Spinal cord (tissue), 10 donors: Measurements from ENCODE around the gene ACAP2. TPM values are rescaled to one million over a fixed set of nuclear protein-coding genes. Genes with fewer than 3 reads are reported as not detected.
A peak's percentile ranks its signal among the peaks of the same experiment; 100 is the strongest.

Experiments
- DNase-seq, 6 donors: peaks; one replicate each; pipeline versions ENCODE4 v3.0.0 to v3.0.0-alpha.2; 2013 to 2015; ENCODE audit warnings: low spot score in 6 of 6, low read depth in 4 of 6
- H3K27ac ChIP-seq: one replicate; pipeline ENCODE4 v1.5.1; 2013; ENCODE audit warnings: low read depth, low read length, control low read depth
- H3K27me3 ChIP-seq: one replicate; pipeline ENCODE4 v1.6.1; 2013; ENCODE audit warnings: low read length; ENCODE audit not compliant: control insufficient read depth, insufficient read depth
- H3K36me3 ChIP-seq: one replicate; pipeline ENCODE4 v1.6.1; 2013; ENCODE audit warnings: low read length; ENCODE audit not compliant: control insufficient read depth, insufficient read depth
- H3K4me1 ChIP-seq: one replicate; pipeline ENCODE4 v1.6.1; 2013; ENCODE audit warnings: low read length; ENCODE audit not compliant: control insufficient read depth, insufficient read depth
- H3K4me3 ChIP-seq: one replicate; pipeline ENCODE4 v1.5.1; 2013; ENCODE audit warnings: low read depth, low read length, control low read depth
- H3K9me3 ChIP-seq: one replicate; pipeline ENCODE4 v1.6.1; 2013; ENCODE audit warnings: low read length; ENCODE audit not compliant: control insufficient read depth, insufficient read depth
- WGBS: methylation state at CpG from one replicate; pipeline ENCODE4 v1.1.5; 2013; ENCODE audit warnings: missing lambda C conversion rate; ENCODE audit not compliant: insufficient coverage; 5-methylcytosine and 5-hydroxymethylcytosine counted together
- polyA plus RNA-seq, 2 donors: library from polyadenylated mRNA; unstranded; fragments of 120-200 nt; gene quantifications; one replicate each; pipeline ENCODE4 v1.2.1, GENCODE V29; 2013; ENCODE audit not compliant: insufficient read length in 2 of 2
- total RNA-seq, 2 donors: library from RNA; depleted of rRNA in 1 of 2; stranded (reverse); fragments of 120-200 nt in 1 of 2; fragments of >200 nt in 1 of 2; gene quantifications; one replicate each; pipeline versions ENCODE4 v1.2.3 to v1.2.4, GENCODE V29; 2013 to 2014
- donor health status: healthy.

The ACAP2 gene
- total and polyA plus RNA-seq, 4 donors: 34.5 to 197 (median 57.2) TPM

DNA sequence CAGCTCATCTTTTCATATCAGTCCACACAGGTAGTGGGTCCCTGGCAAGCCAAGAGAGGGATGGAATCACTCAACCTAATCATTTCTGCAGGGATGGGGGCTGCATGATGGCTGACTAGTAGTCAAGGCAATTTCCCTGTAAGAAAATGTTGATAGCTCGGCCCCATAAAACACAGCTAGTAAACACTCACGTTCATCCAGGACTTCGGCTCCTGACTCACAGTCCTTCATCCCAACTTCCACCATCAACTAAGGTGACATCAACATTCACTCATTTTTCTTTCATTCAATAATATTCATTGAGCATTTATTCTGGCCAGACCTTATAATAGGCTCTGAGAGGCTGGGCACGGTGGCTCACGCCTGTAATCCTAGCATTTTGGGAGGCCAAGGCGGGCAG, 4.4 kb upstream of the ACAP2 start:
- DNase-seq: no peak
- Histone ChIP-seq H3K4me1 (no peaks in the 10 kb centered on the region), H3K27me3 (no peaks in the 10 kb centered on the region), H3K27ac (no peak overlapping the region), H3K4me3 (no peak overlapping the region), H3K9me3 (no peaks in the 10 kb centered on the region), H3K36me3 (no peaks in the 10 kb centered on the region)
- 88% methylated on average over 6 of the region's 6 CpGs for WGBS

DNA sequence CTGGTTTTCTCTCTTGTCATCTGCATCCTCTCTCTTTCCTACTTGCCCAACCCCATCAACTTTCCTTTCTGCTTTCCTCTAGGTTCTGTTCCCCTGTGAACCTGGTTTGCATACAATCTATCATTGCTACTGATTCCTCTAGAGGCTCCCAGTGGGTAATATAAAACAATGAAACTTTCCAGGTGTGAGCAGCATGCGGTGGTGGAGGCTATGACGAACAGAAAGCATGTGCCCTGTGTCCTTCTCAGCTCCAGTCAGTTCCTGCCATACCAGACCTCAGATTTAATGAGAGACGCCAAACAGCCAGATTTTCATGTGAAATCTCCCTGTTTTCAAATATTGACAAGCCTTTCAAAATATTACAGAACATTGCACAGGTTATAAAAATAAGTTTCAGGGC, 3.5 kb upstream of the ACAP2 start:
- H3K9me3 ChIP-seq: no peaks in the 10 kb centered on the region
- H3K27ac ChIP-seq: no peak overlapping the region
- no peak for DNase-seq
- WGBS: 68% methylated on average over 3 of the region's 3 CpGs
- no peak overlapping the region for H3K4me3 ChIP-seq
- H3K36me3 ChIP-seq: no peaks in the 10 kb centered on the region
- H3K4me1 ChIP-seq: no peaks in the 10 kb centered on the region
- H3K27me3 ChIP-seq: no peaks in the 10 kb centered on the region

DNA sequence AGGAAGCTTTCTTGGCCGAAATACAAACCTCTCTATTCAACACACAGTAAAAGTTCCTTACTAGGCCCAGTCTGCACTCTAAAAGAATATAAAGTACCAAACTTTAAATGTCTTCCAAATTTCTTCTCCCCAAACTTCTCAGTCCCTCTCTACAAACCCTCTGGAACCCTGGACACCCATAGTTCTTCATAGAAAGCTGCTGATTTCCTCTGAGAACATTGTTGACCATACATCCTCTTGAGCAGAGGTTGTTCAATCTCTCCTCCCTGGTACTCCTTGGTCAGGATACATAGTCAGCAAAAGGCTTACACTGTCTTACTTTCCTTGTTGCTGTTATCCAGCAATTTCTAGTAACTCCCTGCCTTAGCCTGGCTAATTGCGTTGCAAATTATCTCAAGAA, 3.1 kb upstream of the ACAP2 start:
- H3K4me1 ChIP-seq: no peaks in the 10 kb centered on the region
- no peak overlapping the region for H3K4me3 ChIP-seq
- H3K27me3 ChIP-seq: no peaks in the 10 kb centered on the region
- no peaks in the 10 kb centered on the region for H3K36me3 ChIP-seq
- 66% methylated on average over 2 of the region's 2 CpGs for WGBS
- H3K27ac ChIP-seq: no peak overlapping the region
- no peaks in the 10 kb centered on the region for H3K9me3 ChIP-seq
- DNase-seq: no peak

DNA sequence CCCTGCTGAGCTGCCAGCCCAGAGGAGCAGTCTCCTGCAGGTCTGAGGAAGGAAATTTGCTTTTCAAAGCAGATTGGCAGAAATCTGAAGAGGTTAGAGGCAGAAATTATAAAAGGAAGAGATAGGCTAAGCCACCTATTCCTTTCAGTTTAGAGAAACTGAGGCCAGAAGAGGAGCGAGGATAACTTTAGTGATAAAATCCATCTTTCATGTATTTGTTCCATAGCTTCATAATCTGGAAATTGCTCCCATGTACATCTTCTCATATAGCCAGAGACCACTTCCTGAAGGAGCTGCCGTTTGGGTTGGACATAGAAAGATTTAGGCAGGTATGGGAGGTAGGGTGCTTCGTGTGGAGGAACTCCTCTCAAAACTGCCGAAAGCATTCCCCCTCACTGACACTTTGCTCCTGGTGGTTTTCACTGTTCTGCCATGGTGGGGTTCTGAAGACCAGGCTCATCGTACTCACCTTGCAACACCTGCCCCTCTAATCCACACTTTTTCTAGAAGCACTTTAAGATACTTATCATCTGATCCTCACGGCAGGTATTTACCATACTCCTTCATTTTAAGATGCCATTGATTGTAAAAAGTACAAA, 670 bp upstream of the ACAP2 start:
- H3K36me3 ChIP-seq: no peaks in the 10 kb centered on the region
- no peaks in the 10 kb centered on the region for H3K27me3 ChIP-seq
- 60% methylated on average over 1 of the region's 6 CpGs for WGBS
- no peak for DNase-seq
- no peaks in the 10 kb centered on the region for H3K9me3 ChIP-seq
- H3K4me3 ChIP-seq: peak overlapping the region; percentile 36
- no peak overlapping the region for H3K27ac ChIP-seq
- no peaks in the 10 kb centered on the region for H3K4me1 ChIP-seq

DNA sequence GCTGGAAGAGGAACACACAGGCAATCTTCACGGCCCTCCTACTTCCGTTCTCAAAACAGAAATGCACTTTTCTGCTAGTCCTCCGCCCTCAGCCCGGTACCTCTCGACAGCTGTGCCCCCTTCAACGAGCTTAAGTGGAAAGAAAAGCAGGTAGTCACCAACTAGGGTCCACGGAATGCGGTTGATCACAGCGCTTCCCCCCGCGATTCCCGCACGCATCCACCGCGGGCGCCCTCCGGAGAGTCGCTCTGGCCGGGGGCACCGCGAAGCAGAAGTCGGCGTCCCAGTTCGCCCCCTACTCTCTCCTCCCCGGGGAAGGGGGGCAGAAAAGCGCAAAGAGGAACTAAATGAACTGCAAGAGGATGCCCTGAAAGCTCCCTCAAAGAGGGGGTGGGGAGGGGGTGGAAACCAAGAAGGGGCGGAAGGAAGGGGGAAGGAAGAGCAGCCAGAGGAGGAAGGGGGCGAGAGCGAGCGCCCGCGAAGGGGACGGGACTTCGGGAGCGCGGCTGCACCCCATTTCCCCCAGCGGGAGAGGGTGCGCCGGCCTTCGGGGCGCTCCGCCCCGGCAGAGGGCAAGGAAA, 738 bp downstream of the ACAP2 start:
- peak overlapping the region; percentile 83 for H3K4me3 ChIP-seq
- peak in 5 of 6 donors; percentile 20 to 78 (median 40) for DNase-seq
- no peaks in the 10 kb centered on the region for H3K4me1 ChIP-seq
- H3K36me3 ChIP-seq: no peaks in the 10 kb centered on the region
- under 1% methylated on average over 34 of the region's 43 CpGs for WGBS
- no peaks in the 10 kb centered on the region for H3K9me3 ChIP-seq
- no peaks in the 10 kb centered on the region for H3K27me3 ChIP-seq
- H3K27ac ChIP-seq: peak overlapping the region; percentile 94

DNA sequence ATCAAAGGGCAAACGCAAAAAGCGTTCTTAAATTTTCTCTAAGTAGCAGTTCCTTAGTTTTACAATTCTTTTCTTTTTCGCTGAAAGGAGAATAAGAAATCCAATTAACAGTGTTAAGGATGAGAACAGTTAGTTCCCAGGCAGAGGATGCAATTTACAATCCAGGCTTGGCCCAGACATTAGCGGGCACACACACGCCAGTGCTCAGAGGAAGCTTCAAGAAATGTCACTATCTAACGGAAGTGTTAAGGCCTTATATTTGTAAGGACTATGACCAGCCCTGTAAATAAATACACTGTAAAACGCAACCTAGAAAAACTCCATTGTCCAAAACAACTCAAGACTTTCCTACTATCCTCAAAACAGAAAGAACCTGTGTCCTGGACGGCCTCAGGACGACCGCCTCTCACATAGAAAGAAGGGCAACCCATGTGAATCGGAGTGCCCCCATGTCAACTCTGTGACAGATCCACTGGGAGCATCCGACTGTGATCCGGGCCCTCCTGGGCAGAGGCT, 1.3 kb downstream of the ACAP2 start:
- DNase-seq: peak in 3 of 6 donors; percentile 6 to 57 (median 44)
- Histone ChIP-seq H3K4me1 (no peaks in the 10 kb centered on the region), H3K27ac (peak overlapping the region; percentile 94), H3K9me3 (no peaks in the 10 kb centered on the region), H3K4me3 (peak overlapping the region; percentile 83), H3K36me3 (no peaks in the 10 kb centered on the region), H3K27me3 (no peaks in the 10 kb centered on the region)
- 0% methylated on average over 9 of the region's 13 CpGs for WGBS

DNA sequence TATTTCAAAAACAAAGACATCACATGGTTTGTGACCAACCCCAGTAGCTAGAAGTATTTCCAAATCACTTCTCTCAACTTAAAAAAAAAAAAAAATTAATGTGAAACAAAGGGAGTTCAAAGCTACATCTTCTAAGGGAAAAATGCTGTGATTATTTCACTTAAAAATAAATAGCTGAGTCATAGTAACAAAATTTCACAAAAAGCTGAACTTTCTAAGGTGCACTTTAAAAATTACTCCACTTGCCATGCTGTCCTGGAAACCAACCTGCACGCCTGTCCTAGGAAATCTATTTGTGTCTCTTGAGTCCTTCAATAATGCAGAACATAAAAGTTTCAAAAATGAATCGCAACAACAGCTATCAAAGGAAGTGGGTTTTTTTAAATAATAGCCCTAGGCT, 1.8 kb downstream of the ACAP2 start:
- H3K4me3 ChIP-seq: peak overlapping the region; percentile 83
- H3K27ac ChIP-seq: no peak overlapping the region
- H3K27me3 ChIP-seq: no peaks in the 10 kb centered on the region
- H3K9me3 ChIP-seq: no peaks in the 10 kb centered on the region
- H3K36me3 ChIP-seq: no peaks in the 10 kb centered on the region
- H3K4me1 ChIP-seq: no peaks in the 10 kb centered on the region
- no peak for DNase-seq
- no CpG with 5 or more reads among the region's 2 CpGs for WGBS

DNA sequence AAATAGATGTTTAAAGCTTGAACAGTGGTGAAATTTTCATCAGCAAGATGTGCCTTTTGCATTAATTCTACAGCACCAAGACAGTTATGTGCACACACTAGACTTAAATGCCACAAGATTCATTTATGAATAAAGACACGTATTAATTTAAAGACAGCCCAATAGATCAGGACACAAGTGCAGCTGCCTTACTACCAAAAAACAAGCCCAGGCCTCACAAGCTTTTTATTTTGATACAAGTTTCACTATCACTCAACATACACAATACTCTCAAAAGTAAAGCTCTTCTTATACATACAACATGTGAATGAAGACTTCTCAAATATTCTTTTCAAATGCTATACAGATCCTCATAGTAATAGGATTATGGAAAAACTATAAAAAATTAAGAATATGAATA, 2.4 kb downstream of the ACAP2 start:
- 83% methylated on average over 1 of the region's 1 CpG for WGBS
- no peak overlapping the region for H3K27ac ChIP-seq
- no peak overlapping the region for H3K4me3 ChIP-seq
- DNase-seq: no peak
- H3K36me3 ChIP-seq: no peaks in the 10 kb centered on the region
- no peaks in the 10 kb centered on the region for H3K27me3 ChIP-seq
- no peaks in the 10 kb centered on the region for H3K4me1 ChIP-seq
- H3K9me3 ChIP-seq: no peaks in the 10 kb centered on the region

DNA sequence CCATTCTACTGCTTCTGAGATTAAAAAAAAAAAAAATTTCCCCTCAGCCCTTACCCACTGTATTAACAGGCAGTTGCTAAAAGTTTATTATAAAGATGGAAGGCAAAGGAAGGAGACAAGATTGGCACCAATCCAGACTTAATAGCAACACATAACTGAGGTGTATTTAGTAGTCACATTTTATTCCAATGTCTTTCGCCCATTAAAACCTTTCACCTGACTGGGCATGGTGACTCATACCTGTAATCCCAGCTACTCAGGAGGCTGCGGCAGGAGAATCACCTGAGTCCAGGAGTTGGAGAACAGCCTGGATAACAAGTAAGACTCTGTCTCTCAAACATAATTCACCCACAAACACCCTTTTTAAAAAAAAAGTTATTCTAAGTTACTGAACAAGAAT, 4.4 kb downstream of the ACAP2 start:
- Histone ChIP-seq H3K27me3 (no peaks in the 10 kb centered on the region), H3K36me3 (no peaks in the 10 kb centered on the region), H3K27ac (no peak overlapping the region), H3K4me1 (no peaks in the 10 kb centered on the region), H3K9me3 (no peaks in the 10 kb centered on the region), H3K4me3 (no peak overlapping the region)
- WGBS: 92% methylated on average over 2 of the region's 2 CpGs
- DNase-seq: no peak

DNA sequence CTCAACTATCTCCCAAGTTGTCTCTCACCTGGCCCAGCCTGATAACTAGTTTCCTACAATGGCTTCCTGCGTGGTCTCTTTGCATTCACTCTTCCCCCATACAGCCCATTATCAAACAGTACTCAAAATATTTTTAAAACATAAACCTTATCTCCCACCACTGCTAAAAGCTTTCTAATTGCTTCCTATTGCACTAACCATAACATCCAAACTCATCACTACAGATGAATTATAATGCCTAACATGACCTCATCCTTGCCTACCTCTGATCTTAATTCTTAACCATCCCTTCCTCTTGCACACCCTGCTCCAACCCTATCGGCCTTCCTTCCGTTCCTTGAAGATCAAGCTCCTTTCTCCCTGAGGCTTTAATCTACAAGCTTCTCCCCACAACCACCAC, 17.0 kb downstream of the ACAP2 start:
- no peaks in the 10 kb centered on the region for H3K4me1 ChIP-seq
- 80% methylated on average over 3 of the region's 3 CpGs for WGBS
- H3K27ac ChIP-seq: no peak overlapping the region
- H3K36me3 ChIP-seq: no peaks in the 10 kb centered on the region
- H3K9me3 ChIP-seq: no peaks in the 10 kb centered on the region
- H3K4me3 ChIP-seq: no peak overlapping the region
- no peak for DNase-seq
- H3K27me3 ChIP-seq: no peaks in the 10 kb centered on the region
